Measurements from ENCODE around the gene CZIB. TPM values are rescaled to one million over a fixed set of nuclear protein-coding genes. Genes with fewer than 3 reads are reported as not detected.

The CZIB gene
- 75.8 and 92.5 TPM in 2 replicates for polyA plus RNA-seq (2011; rRNA removed)
- 17.2 and 23.4 TPM in 2 replicates for polyA minus RNA-seq (2011; rRNA and poly(A)+ RNA removed)

DNA sequence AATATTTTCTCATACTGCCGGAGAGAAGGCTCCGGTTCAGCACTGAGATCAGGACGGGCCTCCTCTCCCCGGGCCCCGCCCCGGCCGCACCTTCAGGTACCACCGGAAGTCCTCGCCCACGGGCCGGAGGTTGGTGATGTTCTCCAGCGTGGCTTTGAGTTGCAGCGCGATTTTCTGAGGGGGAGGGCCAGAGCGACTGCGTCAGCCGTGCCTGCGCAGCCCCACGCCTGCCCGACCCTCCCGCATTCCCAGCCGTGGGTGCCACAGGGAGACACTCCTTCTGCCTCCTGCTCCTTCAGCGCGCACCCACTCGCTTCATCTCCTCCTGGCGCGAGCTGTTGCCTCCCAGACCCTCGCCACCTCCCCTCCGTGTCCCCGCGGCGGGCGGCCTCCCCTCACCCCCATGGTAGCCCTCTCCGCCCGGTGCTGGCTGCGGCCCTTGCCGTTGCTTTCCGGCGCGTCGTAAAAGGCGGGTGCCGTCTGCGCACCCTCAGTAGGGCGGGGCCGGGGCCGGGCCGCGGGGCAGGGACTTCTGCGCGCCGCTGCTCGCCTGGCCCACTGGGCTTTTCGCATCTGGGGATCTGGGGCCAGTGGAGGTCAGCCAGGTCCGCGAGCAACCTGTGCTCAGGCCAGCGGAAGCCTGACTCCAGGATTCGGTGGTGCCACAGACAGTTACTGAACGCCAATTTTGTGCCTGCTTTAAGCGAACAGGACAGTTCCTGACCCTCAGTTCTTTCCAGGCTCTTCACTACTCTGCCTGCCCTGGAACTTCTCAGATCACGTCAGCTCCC is at the start of gene CZIB:
CZIB (minus strand) TSS at position 464 of the 791 bp plus-strand sequence; CDS start at position 405, 59 bp downstream.
- peak; percentile 46 for DNase-seq (ENCODE audit: low read depth)
- H3K36me3 ChIP-seq (ENCODE audit: control insufficient read depth, insufficient read depth, low read length) = peaks cover 4% of the 10 kb centered on the region; the same call in 1 of the 2 replicates
- POLR2A ChIA-PET = no interaction called here
- TF ChIP-seq, protein P1, sequence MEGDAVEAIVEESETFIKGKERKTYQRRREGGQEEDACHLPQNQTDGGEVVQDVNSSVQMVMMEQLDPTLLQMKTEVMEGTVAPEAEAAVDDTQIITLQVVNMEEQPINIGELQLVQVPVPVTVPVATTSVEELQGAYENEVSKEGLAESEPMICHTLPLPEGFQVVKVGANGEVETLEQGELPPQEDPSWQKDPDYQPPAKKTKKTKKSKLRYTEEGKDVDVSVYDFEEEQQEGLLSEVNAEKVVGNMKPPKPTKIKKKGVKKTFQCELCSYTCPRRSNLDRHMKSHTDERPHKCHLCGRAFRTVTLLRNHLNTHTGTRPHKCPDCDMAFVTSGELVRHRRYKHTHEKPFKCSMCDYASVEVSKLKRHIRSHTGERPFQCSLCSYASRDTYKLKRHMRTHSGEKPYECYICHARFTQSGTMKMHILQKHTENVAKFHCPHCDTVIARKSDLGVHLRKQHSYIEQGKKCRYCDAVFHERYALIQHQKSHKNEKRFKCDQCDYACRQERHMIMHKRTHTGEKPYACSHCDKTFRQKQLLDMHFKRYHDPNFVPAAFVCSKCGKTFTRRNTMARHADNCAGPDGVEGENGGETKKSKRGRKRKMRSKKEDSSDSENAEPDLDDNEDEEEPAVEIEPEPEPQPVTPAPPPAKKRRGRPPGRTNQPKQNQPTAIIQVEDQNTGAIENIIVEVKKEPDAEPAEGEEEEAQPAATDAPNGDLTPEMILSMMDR (IDR thresholded peaks at IDR 0.05; ENCODE audit: insufficient read depth, low read depth, low read length) = no peak
- CTCF ChIA-PET = interaction anchor here (0.7 kb wide), 1 partner anchor 33 kb away, joined by 3 read pairs; no protein-coding TSS in a partner anchor
- H3K27me3 ChIP-seq (ENCODE audit: control insufficient read depth, insufficient read depth, low read length) = no peaks in the 10 kb centered on the region
- H3K4me3 ChIP-seq (ENCODE audit: low read depth, low read length) = peak within 1 kb of the TSS; percentile 99

DNA sequence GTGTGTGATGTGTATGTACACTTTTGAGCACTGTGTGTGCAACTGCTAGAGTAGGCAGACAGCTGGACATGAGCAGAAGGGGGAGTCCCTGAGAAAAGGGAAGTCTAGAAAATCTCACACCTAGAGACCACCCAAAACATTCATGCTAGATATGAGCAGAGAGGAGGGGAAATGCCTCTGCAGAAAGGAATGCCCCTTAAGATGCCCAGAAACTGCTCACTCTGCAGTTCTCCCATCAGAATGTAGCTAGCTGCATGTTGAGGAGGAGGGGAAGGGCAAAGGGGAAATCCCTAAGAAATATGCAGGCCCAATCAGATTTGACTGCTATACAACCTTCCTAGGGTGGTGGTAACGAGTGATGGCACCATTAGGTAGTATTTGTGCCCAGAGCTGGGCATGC is 49.7 kb upstream of the CZIB start:
- ChIA-PET CTCF (interaction anchor here (0.8 to 3.6 kb wide), 3 partner anchors 8 to 215 kb away, joined by 3 to 29 read pairs (median 7); no protein-coding TSS in a partner anchor), POLR2A (no interaction called here)
- Histone ChIP-seq H3K36me3 (ENCODE audit: control insufficient read depth, insufficient read depth, low read length) (peaks cover 1% of the 10 kb centered on the region; the same call in 1 of the 2 replicates), H3K27me3 (ENCODE audit: control insufficient read depth, insufficient read depth, low read length) (no peaks in the 10 kb centered on the region), H3K4me3 (ENCODE audit: low read depth, low read length) (no peak overlapping the region)
- no peak for DNase-seq (ENCODE audit: low read depth)
- TF ChIP-seq, protein P1 (IDR thresholded peaks at IDR 0.05; ENCODE audit: insufficient read depth, low read depth, low read length) = no peak

DNA sequence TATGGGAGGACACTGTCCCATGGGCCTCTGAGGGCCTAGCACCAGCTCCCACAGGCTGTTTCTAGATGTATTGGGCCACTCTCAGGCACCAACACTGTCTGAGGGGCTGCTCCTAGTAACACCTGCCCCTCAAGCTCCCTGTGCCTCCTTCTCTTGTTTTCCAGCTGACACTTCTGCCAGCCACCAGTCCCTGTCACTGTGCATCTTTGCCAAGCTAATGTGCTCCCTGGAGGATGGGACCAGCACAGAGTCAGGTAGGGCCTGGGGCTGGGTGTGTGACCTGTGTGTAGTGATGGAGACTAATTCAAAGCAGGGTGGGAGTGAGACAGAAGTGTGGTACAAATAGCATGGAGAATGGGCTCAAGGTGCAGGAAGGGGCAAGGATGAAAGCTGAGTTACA is 47.3 kb upstream of the CZIB start:
- CTCF ChIA-PET = interaction anchor here (0.7 to 3.6 kb wide), 5 partner anchors 8 to 205 kb away, joined by 3 to 29 read pairs (median 4); no protein-coding TSS in a partner anchor
- DNase-seq (ENCODE audit: low read depth) = no peak

DNA sequence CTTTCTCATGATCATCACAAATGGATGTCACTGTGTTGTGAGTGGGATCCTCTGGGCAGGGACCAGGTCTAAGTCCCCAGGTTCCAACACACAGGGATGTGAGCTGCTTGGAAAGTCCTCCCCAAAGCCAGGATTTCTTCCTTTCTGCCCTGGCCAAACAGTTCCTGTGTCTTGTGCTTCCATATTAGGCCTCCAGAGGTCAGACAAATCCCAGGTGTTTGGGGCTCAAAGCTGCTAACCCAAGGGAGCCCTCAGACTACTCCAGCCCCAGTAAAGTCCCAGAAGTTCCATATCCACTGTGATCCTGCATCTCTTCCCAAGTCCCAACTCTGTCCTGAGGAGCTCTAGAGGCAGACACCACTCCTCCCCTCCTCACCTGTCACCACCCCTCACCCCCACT is 45.6 kb upstream of the CZIB start:
- TF ChIP-seq, protein P1 (IDR thresholded peaks at IDR 0.05; ENCODE audit: insufficient read depth, low read depth, low read length) = 0 out of 2 replicates have a peak, but pooled peaks have one; percentile 23
- CTCF ChIA-PET = interaction anchor here (0.7 to 1.9 kb wide), 4 partner anchors 10 to 147 kb away, joined by 3 to 5 read pairs (median 4); no protein-coding TSS in a partner anchor
- H3K36me3 ChIP-seq (ENCODE audit: control insufficient read depth, insufficient read depth, low read length) = peaks cover 10% of the 10 kb centered on the region
- no peak overlapping the region for H3K4me3 ChIP-seq (ENCODE audit: low read depth, low read length)
- POLR2A ChIA-PET = no interaction called here
- no peak for DNase-seq (ENCODE audit: low read depth)
- H3K27me3 ChIP-seq (ENCODE audit: control insufficient read depth, insufficient read depth, low read length) = no peaks in the 10 kb centered on the region

More for the DNA sequence above, 47.3 kb upstream of the CZIB start:
- no peak overlapping the region for H3K4me3 ChIP-seq (ENCODE audit: low read depth, low read length)
- H3K27me3 ChIP-seq (ENCODE audit: control insufficient read depth, insufficient read depth, low read length) = no peaks in the 10 kb centered on the region
- TF ChIP-seq, protein P1 (IDR thresholded peaks at IDR 0.05; ENCODE audit: insufficient read depth, low read depth, low read length) = no peak
- POLR2A ChIA-PET = no interaction called here
- H3K36me3 ChIP-seq (ENCODE audit: control insufficient read depth, insufficient read depth, low read length) = peaks cover 5% of the 10 kb centered on the region

DNA sequence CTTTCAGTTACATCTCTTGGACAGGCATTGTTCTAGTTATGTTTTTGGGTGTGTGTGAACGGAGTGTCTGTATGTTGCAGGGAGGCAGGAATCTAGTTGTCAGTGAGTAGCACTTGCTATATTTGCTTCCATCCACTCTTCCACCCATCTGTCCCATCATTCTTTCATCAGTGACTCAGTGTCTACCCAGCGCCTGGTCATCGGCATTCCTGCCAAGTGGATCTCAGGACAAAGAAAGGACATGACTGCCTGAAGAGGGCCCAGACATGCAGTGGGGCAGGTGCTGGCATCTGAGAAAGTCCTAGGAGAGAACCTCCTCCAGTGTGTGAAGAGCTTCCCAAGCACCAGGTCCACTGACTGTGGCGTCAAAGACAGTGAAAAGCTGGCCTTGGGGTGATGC is 45.1 kb upstream of the CZIB start:
- POLR2A ChIA-PET = no interaction called here
- no peak for DNase-seq (ENCODE audit: low read depth)
- Histone ChIP-seq H3K4me3 (ENCODE audit: low read depth, low read length) (no peak overlapping the region), H3K36me3 (ENCODE audit: control insufficient read depth, insufficient read depth, low read length) (peaks cover 10% of the 10 kb centered on the region), H3K27me3 (ENCODE audit: control insufficient read depth, insufficient read depth, low read length) (no peaks in the 10 kb centered on the region)
- TF ChIP-seq, protein P1 (IDR thresholded peaks at IDR 0.05; ENCODE audit: insufficient read depth, low read depth, low read length) = no peak
- CTCF ChIA-PET = interaction anchor here (0.8 to 1.7 kb wide), 3 partner anchors 13 to 147 kb away, joined by 3 to 4 read pairs (median 3); no protein-coding TSS in a partner anchor

Data from BJ (cell line).